22Rv1 (cell line): Measurements from ENCODE around the gene XPNPEP3.

ENCODE experiments used
- CTCF ChIP-seq: fragments of 450-650 bp; IDR thresholded peaks from 2 replicates; pipeline ENCODE4 v1.5.1; 2017; ENCODE audit warnings: mild to moderate bottlenecking
- ZFX ChIP-seq: fragments of 450-650 bp; IDR thresholded peaks from 2 replicates; pipeline ENCODE4 v1.6.1; 2017; ENCODE audit warnings: antibody characterized with exemption, borderline replicate concordance

GRCh38 chr22:40976866-40977700 lies 120.1 kb downstream of the XPNPEP3 start:
- no peak for TF ChIP-seq CTCF
- no peak for TF ChIP-seq ZFX
